ENCODE results near the gene KLHL20. TPM values are rescaled to one million over a fixed set of nuclear protein-coding genes. Genes with fewer than 3 reads are reported as not detected.

Gene KLHL20
- total and polyA plus RNA-seq, 2 of the 8 experiments (the other 6 are each of a cell fraction or from before 2014, with no cell fraction given) = 4.9 to 12.3 TPM

- Histone ChIP-seq H3K27me3 (replicated peaks in 1 of 4; ENCODE audit: control insufficient read depth in 3 of 4, extremely low read depth in 1 of 4, insufficient read depth in 3 of 4, low read length in 3 of 4) (no peaks in the 10 kb centered on the region), H4K5ac (ENCODE audit: insufficient read length, low read depth, low read length) (no peak overlapping the region), H3K9me3 (ENCODE audit: insufficient read depth in 2 of 2, low read depth in 1 of 2, low read length in 1 of 2) (no peaks in the 10 kb centered on the region), H3K27ac (ENCODE audit: low read depth, low read length) (no peak overlapping the region), H3K23ac (ENCODE audit: insufficient read length) (no peak overlapping the region), H2AK5ac (ENCODE audit: low read depth, low read length) (no peak overlapping the region), H2BK12ac (ENCODE audit: low read depth, low read length) (no peak overlapping the region), H3K18ac (ENCODE audit: extremely low read depth, low read length) (no peak overlapping the region), H2AFZ (ENCODE audit: low read length) (no peak overlapping the region), H2BK5ac (ENCODE audit: low read depth, low read length) (no peak overlapping the region), H3K9ac (replicated peaks in 1 of 4; ENCODE audit: extremely low read depth in 1 of 4, low read depth in 3 of 4, low read length in 3 of 4) (no peak overlapping the region), H3K23me2 (ENCODE audit: low read depth, low read length) (no peaks in the 10 kb centered on the region), H4K20me1 (replicated peaks in 1 of 2; ENCODE audit: control insufficient read depth in 1 of 2, insufficient read depth in 2 of 2, low read length in 2 of 2) (peaks cover 0 to 1% of the 10 kb centered on the region in 2 experiments), H2BK20ac (ENCODE audit: low read length) (no peak overlapping the region), H3K79me1 (ENCODE audit: low read depth, low read length) (no peaks in the 10 kb centered on the region), H3K79me2 (ENCODE audit: control insufficient read depth in 1 of 2, insufficient read depth in 2 of 2, low read length in 2 of 2) (no peaks in the 10 kb centered on the region), H2BK120ac (replicated peaks; ENCODE audit: low read depth, low read length) (no peak overlapping the region), H3K56ac (replicated peaks; ENCODE audit: insufficient read length, low read depth, low read length) (no peak overlapping the region), H4K8ac (ENCODE audit: extremely low read depth, insufficient read depth, low read length) (no peak overlapping the region), H3K4ac (replicated peaks; ENCODE audit: insufficient read length, low read depth, low read length) (no peak overlapping the region), H3K36me3 (ENCODE audit: control insufficient read depth in 2 of 4, insufficient read depth in 4 of 4, low read length in 3 of 4) (peaks cover 0 to 7% (median 3%) of the 10 kb centered on the region in 4 experiments; a peak in 4 of 8 replicates), H4K91ac (replicated peaks; ENCODE audit: insufficient read length, low read length) (no peak overlapping the region), H2BK15ac (ENCODE audit: low read length) (no peak overlapping the region), H3K4me1 (replicated peaks in 1 of 4; ENCODE audit: control insufficient read depth in 3 of 4, insufficient read depth in 4 of 4, low read length in 3 of 4) (no peaks in the 10 kb centered on the region), H3K14ac (ENCODE audit: insufficient read length) (no peak overlapping the region), H3K4me3 (ENCODE audit: extremely low read depth in 1 of 4, insufficient read depth in 2 of 4, low read depth in 3 of 4, low read length in 4 of 4) (no peak overlapping the region), H3K4me2 (ENCODE audit: insufficient read depth in 1 of 2, low read depth in 2 of 2, low read length in 2 of 2) (no peak overlapping the region)
- FAIRE-seq (no peak), DNase-seq (ENCODE audit: low read depth in 1 of 2, low spot score in 2 of 2) (no peak)
- CTCF ChIA-PET (ENCODE audit: partially characterized antibody) = no interaction called here
- 96% methylated on average over 5 of the region's 5 CpGs; no CpG with 5 or more reads in 1 of the 2 experiments for WGBS, 2 experiments (ENCODE audit: extremely low coverage in 1 of 2, insufficient coverage in 1 of 2, insufficient read length in 1 of 2, insufficient replicate concordance in 2 of 2, low coverage in 1 of 2, low lambda C conversion rate in 2 of 2, missing lambda C conversion rate in 1 of 2)
- TF ChIP-seq ASH2L (IDR thresholded peaks at IDR 0.05; ENCODE audit: low read length) (no peak), TAF1 (IDR thresholded peaks at IDR 0.05; ENCODE audit: low read depth, low read length) (no peak), RXRA (IDR thresholded peaks at IDR 0.05; ENCODE audit: insufficient read depth, low read depth, low read length) (no peak), TBP (IDR thresholded peaks at IDR 0.05; ENCODE audit: low read depth, low read length) (no peak), CHD1 (IDR thresholded peaks at IDR 0.05; ENCODE audit: low read depth, low read length) (no peak), YY1 (IDR thresholded peaks at IDR 0.05; ENCODE audit: low read depth, low read length) (no peak), SP2 (IDR thresholded peaks at IDR 0.05; ENCODE audit: low read length) (no peak), CEBPB (IDR thresholded peaks at IDR 0.05; ENCODE audit: low read depth, low read length) (no peak), EGR1 (IDR thresholded peaks at IDR 0.05; ENCODE audit: borderline replicate concordance, low read depth, low read length) (no peak), ZNF274 (IDR thresholded peaks at IDR 0.05; ENCODE audit: borderline replicate concordance, extremely low read depth, low read length) (no peak), KDM1A (IDR thresholded peaks at IDR 0.05; ENCODE audit: borderline replicate concordance, low read length) (no peak), RFX5 (IDR thresholded peaks at IDR 0.05; ENCODE audit: borderline replicate concordance, low read depth, low read length) (no peak), EP300 (IDR thresholded peaks at IDR 0.05; ENCODE audit: borderline replicate concordance in 1 of 2, low read depth in 2 of 2, low read length in 2 of 2) (no peak)
- POLR2A ChIA-PET (ENCODE audit: partially characterized antibody) = interaction anchor here (0.6 kb wide), 1 partner anchor 21 kb away, joined by 3 read pairs; no protein-coding TSS in a partner anchor
These were observed 60.9 kb downstream of the KLHL20 start for GRCh38 chr1:173775578-173776226.

Data from H1 (cell line).